ENCODE data around the gene SYT2.

The SYT2 gene

GRCh38 chr1:202679406-202680177 is 30.7 kb downstream of the SYT2 start:
- no peak for DNase-seq (ENCODE audit: low read depth)

DNA sequence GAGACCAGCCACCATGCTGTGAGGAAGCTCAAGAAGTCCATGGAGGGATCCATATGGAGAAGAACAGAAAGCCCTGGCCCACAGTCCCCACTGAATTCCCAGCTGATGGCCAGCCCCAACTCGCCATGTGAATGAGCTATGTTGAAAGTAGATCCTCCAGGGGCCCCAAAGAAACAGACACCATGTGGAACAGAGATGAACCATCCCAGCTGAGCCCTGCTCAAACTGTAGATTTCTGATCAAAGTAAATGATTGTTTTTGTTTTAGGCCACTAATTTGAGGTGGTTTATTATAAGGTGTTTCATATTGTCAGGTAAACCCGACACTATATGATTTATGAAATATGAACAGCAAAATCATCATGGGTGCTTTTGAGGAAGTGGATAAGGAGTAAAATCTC is 32.8 kb downstream of the SYT2 start:
- no peak for DNase-seq (ENCODE audit: low read depth)

- DNase-seq (ENCODE audit: low read depth), result no peak
Observed at GRCh38 chr1:202673531-202673930, 36.7 kb downstream of the SYT2 start.

- DNase-seq (ENCODE audit: low read depth), result no peak
Observed at GRCh38 chr1:202671399-202671798, 38.9 kb downstream of the SYT2 start.

DNA sequence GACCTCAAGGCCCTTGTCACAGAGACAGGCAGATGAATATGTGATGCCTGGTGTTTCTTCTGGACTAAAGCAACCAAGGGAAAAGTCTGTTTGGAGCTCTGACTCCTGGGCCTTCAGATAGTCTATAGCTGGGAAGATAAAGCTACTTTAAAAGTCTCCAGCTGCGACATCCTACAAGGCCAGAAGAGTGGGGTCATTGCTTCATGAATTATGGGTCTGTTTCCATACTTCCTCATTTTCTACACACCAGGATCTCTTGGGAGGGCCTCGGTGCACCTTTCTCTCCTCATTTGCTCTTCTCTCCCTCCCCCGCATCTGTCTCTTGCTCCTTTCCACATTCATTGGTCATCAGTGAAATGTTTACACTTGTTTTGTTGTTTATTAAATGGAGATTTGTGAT is 44.8 kb downstream of the SYT2 start:
- DNase-seq (ENCODE audit: low read depth), result no peak

DNA sequence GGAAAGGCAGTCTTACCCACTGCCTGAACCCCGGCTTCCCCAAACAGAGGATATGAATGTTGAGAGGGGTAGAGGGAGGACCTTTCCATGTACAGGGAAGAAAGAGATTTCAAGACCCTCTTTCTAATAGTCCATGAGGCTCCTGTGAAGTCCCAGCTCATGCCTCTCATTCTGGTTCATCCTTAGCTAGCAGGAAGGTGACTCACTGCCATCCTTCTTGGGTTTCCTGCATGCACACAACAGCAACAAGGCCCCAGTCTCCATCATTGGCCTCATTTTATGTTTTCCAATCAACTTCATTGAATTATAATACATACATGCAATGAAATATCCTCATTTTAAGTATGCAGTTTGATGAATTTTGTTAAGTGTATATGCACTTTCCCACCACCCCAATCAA is 46.2 kb downstream of the SYT2 start:
- no peak for DNase-seq (ENCODE audit: low read depth)

DNA sequence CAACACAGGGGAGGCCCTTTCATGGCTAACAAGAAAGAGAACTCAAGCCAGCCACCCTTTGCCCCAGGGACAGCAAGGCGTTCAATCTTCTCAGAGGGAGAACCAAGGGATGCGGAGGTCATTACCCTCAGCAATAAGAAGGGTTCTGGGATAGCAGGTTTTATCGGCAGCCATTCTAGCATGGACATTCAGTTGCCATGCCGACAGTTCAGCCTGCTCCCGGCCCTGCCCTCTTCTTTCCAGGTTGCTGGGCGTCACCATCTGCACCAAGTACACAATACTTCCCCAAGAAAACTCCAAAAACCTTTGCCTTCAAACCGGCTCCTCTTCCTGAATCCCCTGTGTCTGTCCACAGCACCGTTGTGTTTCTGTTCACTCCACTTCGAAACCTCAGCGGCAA is 47.1 kb downstream of the SYT2 start:
- DNase-seq (ENCODE audit: low read depth), result no peak

- DNase-seq (ENCODE audit: low read depth), result no peak
Observed at GRCh38 chr1:202662081-202662480, 48.2 kb downstream of the SYT2 start.

DNA sequence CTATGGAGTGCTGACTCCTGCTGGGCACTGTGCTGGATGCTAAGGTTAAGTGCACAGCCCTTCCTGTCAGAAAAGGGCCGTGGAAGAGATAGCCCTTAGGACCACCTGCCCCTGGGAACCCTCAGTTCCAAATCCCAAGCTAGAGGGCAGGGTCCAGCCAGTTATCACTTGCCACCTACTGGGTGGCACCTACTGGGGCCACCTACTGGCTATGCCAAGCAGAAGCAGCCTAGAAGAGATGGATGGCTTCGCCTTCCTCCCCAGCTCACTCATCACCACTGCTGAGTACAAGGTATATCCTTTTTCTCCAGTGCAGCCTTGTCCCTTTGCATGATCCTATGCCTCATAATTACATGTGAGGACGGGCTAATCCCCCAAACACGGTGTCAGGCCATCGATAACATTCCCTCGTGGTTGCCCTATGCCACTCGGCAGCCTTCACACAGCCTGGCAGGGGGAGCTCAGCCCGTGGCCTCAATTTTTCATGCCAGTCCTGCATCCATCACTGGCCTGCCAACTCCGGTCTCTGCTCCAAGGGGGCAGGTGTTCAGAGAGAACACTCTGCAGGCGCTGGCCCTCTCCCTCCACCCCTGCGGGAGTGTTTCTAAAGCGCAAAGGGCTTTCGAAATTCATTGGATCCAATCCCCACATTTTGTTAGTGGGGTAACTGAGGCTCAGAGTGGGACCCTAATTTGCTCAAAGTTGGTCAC is 49.0 kb downstream of the SYT2 start:
- no peak for DNase-seq (ENCODE audit: low read depth)

DNA sequence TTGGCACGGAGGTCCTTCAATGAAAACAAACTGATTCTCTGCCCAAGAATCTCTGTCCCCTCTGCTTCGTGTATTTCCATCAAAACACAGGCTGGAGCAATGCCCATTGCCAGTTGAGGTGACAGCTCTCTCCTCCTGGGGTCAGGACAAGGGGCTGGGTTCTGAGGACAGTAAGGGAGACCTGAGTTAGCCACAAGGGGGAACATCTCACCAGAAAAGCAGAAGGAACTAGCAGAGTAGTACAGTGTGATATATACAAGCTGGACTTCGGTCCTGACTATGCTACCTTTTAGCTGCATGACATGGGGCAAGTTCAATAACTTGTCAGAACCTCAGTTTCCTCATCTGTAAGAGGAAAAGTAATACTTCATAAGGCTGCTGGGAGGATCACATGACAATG is 50.3 kb downstream of the SYT2 start:
- DNase-seq (ENCODE audit: low read depth), result no peak

DNA sequence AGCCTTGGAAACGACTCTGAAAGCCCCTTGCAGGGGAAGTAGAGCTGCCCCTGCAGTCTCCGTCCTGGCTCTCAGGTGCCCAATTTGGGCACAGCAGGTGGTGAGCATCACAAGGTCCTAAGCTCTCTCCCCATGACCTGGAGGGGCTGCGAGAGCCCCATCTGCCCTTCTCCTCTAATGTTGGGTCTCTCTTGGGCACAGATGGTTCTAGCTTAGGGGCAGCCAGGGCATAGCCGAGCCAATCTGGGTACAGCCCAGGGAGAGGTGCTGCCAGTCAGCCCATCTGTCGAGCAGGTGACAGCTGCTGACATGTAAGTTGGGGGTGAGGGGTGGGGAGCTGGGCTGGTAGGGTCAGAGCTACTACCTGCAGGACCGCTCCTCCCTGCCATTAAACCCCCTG is 50.7 kb downstream of the SYT2 start:
- DNase-seq (ENCODE audit: low read depth), result no peak

DNA sequence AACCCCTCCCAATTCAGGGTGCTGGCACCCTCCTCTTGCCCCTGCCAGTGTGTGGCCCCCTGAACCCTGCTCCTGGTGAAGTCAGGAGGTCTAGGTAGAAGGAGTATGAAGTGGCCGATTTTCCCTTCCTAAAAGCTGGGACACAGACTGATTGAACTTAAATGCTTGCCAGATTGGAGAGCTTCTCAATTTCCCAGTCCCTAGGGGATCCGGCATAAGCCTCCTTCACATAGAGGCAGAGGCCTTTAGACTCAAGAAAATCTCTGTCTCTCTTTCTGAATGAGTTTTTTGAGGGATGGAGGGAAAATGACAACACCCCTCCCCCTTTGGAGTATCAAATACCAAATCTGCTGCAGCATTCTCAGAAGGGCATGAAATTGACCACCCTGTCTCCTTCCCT is 51.5 kb downstream of the SYT2 start:
- DNase-seq (ENCODE audit: low read depth), result no peak

DNA sequence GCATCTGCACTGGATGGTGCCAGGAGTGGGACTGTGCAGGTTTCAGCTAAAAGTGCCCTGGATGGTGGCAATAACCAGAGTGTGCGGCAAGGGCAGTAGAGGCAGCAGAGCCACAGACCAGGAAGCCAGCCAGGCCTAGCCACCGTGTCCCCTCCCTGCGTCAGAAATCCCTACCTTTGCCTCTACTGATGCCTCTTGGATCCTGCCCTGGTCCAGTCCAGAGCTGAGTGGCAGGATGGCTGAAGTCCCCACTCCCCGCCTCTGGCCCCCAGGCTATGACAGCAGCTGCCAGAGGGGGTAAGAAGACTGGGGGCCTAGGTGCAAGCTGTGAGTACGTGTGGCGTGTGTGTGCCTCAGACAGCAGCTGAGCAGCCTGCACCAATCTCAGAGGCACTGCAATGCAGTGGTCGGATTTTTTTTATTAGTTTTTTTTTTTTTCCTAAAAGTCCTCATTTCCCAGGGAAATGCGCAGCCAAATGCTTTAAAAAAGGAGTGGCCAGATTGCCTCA is 51.9 kb downstream of the SYT2 start:
- no peak for DNase-seq (ENCODE audit: low read depth)

- DNase-seq (ENCODE audit: low read depth), result no peak
Observed at GRCh38 chr1:202656951-202657646, 53.2 kb downstream of the SYT2 start.

DNA sequence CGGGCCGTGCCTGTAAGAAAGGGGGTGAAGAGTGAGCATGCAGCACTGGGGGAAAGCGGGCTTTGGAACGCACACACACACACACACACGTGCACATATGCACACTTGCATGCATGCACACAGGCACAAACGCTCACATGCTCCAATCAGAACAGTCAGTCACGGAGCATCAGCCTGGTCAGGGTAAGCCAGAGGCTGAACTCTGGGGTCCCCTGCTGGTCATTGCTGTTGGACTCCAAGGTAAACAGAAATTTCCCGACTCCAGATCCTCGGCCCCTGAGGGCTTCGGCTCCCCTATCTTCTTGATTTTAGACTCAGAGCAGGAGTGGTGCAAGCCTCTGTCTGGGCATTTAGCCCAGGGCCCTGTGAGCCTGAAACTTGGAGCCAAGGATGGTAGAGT is 54.2 kb downstream of the SYT2 start:
- DNase-seq (ENCODE audit: low read depth), result no peak

DNA sequence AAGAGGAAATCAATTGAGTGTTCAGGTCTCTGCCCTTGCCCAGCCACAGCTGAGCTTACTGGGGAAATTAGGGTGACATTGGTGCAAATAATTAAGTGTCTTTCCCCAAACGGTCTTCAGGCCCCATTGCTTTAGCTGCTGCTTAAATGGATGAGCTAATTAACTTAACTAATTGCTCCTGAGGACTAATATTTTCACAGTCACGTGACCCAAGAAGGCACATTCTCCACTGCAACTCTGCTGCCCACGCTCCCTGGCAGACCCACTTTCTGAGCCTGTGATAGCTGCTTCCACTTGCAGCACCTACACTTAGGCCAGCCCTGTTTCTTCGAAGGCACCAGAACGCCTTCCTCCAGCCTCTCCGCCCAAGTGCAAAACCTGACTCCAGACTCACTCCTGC is 56.2 kb downstream of the SYT2 start:
- DNase-seq (ENCODE audit: low read depth), result no peak

DNA sequence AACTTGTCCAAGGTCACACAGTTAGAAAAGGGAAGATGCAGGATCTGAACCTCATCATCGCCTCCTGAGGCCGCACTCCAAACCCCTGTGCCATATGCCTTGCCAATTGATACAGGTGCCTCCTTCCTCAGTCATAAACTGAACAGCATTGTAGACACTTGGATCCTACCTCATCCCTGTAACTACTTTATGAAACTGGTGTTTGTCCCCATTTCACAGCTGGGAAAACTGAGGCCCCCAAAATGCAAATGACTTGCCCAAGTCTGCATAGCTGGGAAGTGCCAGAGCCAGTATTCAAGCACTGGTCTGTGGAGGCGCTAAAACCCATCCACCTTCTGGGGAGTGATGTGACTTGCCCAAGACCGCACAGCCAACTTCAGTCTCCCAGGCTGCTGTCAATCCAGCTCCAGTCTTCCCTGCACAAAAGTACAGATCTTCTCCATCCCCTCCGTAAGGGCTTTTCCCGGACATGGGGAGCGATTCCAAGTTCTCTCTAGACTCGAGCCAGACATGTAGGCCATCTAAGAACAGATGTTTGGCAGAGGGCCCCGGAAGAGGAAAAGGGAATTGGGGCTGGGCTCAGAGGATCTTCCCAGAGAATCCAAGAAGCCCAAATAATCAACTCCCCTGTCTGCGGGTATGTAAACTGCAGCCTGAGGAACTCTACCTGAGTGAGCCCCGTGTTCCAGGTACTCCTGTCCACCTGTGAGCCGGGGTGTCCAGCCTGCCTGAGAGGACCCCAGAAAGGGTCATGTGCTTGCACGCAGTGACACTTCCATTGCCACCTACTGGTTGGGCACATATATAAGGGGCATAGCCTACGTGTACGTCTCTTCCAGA is 60.5 kb downstream of the SYT2 start:
- DNase-seq (ENCODE audit: low read depth), result no peak

- DNase-seq (ENCODE audit: low read depth), result no peak
Observed at GRCh38 chr1:202648605-202649226, 61.5 kb downstream of the SYT2 start.

GRCh38 chr1:202645097-202645476 is 65.2 kb downstream of the SYT2 start:
- no peak for DNase-seq (ENCODE audit: low read depth)

- DNase-seq (ENCODE audit: low read depth), result no peak
Observed at GRCh38 chr1:202644219-202645096, 65.8 kb downstream of the SYT2 start.

All from GM04503 (cell line).